Adrenal gland (tissue), 5 donors: ENCODE data around the gene NOTCH3.

Experiments used
- CTCF ChIP-seq, 6 experiments: fragments of 450-650 bp in 4 of 6; fragments of 200-600 bp in 2 of 6; sonication (generic) in 1 of 6; IDR thresholded peaks; 1 replicate in 5 of 6; 2 replicates in 1 of 6; pipeline versions ENCODE4 v1.5.1 to v1.8.0; 2016 to 2021; ENCODE audit warnings: antibody characterized with exemption in 6 of 6, mild to moderate bottlenecking in 2 of 6, moderate library complexity in 1 of 6
- POLR2A ChIP-seq, 2 donors: fragments of 450-650 bp; IDR thresholded peaks; one replicate each; pipeline ENCODE4 v1.6.1; 2017; ENCODE audit warnings: antibody characterized with exemption in 2 of 2, mild to moderate bottlenecking in 2 of 2, moderate library complexity in 1 of 2
- donor health status: DM: no; HTN: no; CAD: no.

- TF ChIP-seq CTCF (IDR thresholded peaks at IDR 0.05): no peak
- no peak for TF ChIP-seq POLR2A (IDR thresholded peaks at IDR 0.05)
These were observed 34.1 kb downstream of the NOTCH3 start for GRCh38 chr19:15166700-15167099.
